SW480 (cell line): ENCODE measurements around the gene SNRPD3.
"Not testable (repeated sequence)": the region's sequence is repeated elsewhere in the genome, so short reads cannot be mapped to it uniquely, and the experiment has no call there.

Experiments
- DNase-seq: peaks from one replicate; pipeline ENCODE4 v3.0.0-alpha.2; 2016; ENCODE audit warnings: low spot score

SNRPD3 gene

GRCh38 chr22:24555165-24556039 is at the start of gene SNRPD3:
SNRPD3 (plus strand) TSS chr22:24555999; CDS start chr22:24557675, 1,676 bp downstream.
- DNase-seq: peak; percentile 93

DNA sequence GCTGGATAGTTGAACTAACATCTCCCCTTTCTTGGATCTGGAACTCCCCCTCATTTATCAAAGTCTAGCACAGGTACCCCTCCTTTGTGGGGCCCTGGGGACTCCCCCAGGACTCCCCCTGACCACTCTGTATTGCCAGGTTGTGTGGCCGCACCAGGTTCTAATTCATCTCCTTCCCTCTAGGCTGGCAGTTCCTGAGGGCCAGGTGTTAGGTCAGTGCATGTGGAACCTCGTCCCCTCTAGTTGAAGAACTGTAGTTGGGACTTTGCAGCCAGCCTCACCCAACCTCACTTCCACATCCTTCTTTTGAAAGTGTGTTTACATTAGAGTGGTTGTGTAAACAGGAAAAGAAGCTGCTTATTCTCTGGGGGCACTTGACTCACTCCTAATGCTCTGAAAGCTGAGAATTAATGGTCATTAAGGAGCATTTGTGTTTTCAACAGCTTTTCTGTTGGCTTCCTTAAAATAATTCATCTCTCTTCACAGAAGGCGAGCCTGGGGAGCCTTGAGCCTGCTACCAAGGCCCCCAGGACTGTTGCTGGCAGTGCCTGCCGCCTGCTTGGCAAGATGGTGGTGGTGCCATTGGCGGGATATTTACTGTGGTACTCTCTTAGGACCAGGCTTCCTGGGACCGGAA is 48.9 kb upstream of the SNRPD3 start:
- peak; percentile 16 for DNase-seq

- no peak for DNase-seq
Measured at GRCh38 chr22:24507716-24508115, 48.1 kb upstream of the SNRPD3 start.

- DNase-seq: peak; percentile 5
Measured at GRCh38 chr22:24510637-24511625, 44.9 kb upstream of the SNRPD3 start.

GRCh38 chr22:24512043-24512442 is 43.8 kb upstream of the SNRPD3 start:
- DNase-seq: no peak

DNA sequence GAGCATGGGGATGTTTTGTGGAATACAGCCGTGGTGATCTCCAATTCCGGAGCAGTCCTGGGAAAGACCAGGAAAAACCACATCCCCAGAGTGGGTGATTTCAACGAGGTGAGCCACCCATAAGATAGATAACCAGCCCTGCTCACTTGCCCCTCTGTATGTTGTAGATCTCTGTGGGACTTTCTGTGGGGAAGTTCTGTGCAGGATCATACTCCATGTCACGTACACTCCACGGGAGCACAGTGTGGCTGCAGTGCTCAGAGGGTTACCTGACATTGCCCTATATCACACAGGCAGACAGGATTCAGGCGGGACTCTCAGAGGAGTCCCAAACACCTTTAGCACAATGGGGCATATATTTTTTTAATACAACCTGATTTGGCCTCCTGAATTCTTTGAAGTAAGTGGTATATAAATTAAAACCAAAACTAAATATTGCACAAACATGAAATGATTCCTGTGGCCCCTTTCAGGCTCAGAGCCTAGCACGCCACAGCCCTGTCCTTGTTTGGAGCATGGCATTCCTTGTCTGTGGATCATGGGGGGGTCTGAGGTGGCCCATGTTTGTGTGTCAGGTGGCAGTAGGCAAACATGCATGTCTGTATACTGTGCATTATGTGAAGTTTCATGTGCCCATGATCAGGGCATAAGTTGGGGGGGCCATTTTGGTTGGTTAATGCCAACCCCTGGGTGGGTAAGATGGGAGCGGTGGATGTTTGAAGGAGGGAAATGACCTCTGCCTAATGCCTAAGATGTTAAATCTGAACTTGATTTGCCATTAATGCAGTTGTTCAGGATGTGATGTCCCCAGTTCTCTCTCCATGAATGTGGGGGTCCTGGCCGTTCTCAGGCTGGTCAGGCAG is 42.2 kb upstream of the SNRPD3 start:
- DNase-seq: no peak

DNA sequence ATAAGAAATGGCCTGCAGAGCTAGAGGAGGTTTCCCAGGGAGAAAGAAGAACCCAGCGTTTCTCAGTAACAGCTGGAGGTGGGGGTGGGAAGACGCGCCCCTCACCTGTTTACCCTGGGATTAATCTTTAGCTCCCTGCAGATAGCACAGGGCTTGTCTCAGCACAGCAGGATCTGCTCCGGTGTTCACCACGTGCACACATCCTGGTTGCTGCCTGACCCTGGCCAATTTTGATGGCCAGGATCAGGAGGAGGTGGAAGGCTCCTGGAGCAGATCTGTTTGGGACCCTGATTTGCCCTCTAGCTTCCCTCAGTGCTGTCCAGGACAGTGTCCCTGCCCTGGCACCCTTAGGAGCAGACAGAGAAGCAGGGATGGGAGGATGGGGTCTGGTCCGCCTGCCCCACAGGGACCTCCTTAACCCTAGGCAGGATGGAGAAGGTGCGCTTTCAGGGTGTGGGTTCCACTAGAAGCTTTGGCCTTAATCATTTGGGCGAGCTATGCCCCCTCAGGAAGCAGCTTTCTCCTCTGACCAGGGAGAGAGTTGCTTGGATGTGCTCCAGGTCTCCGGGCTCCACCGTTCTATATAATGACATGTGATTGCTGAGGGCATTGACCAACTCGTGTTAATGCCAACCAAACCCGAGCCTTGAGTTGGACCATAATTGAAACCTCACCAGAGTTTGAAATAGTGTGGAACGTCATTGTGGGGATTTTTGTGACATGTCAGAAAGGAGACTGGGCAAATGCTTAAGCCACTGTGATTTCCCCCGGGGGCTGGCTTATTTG is 41.4 kb upstream of the SNRPD3 start:
- DNase-seq: no peak

DNA sequence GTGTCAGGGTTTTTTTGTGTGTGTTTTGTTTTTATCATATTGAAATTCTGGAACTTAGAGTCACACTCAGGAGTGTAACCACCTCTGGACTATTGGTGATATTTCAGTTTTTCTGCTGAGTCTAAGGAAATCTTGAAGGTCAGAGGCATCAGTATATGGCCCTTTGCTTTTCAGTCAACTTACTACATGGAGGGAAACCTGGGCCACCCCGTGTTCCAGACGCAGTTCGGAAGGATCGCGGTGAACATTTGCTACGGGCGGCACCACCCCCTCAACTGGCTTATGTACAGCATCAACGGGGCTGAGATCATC is 40.8 kb upstream of the SNRPD3 start:
- no peak for DNase-seq

GRCh38 chr22:24516301-24516737 is 39.5 kb upstream of the SNRPD3 start:
- no peak for DNase-seq

GRCh38 chr22:24517446-24517845 is 38.4 kb upstream of the SNRPD3 start:
- DNase-seq: no peak

DNA sequence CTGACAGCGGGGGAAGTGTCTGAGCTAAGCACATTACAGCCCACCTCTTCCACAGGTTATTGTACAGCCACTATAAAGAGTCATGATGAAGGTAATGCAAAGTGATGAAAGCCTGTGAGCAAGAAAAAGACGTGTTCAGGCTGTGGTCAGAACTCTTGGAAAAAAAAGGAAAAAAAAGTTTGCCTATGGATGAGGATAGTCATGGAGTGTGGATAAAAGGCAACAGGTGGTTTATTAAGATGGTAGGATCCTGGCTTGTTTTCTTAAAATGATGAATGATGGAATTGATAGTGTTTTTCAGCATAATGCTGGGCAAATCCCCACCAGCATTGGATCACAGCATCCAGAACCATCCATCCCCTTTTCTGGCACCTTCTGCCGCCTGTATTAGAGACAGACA is 37.6 kb upstream of the SNRPD3 start:
- DNase-seq: no peak

GRCh38 chr22:24518771-24519485 is 36.9 kb upstream of the SNRPD3 start:
- no peak for DNase-seq

DNA sequence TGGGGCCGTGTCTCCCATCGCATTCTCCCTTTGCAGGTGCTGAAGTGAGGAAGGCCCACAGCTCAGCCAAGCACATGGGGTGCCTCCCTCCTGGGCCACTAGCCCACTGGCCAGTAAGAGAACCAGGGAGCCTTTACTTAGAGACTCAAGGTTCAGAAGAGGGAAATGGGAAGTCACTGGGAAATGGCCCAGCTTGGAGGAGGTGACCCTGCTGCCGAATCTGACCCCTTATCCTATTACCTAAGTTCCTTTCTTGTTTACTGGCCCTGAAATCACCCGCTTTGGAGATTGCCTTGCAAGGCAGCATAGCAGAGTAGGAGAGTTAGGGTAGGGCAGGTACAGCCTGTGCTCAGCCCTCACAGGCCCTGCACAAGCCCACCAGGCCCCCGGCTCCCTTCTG is 36.3 kb upstream of the SNRPD3 start:
- no peak for DNase-seq

DNA sequence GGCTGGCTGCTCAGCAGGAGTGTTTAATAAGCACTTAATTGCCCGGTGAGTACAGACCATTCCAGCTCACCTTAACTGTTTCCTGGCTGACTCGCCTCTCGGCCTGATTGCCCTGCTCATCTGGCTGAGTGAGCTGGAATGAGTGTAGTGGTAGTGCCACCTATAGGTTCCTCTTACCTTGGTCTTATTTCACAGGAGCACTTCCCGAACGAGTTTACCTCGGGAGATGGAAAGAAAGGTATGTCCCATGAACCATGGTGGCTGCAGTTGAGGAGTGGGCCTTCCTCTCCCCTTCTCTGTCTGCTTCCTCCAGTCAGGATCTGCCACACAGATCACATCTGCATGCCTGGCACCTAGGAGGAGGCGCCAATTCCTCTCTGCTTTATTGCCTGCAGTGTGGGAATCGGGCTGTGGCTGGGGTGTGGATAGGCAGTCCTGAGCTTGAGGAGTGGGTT is 34.0 kb upstream of the SNRPD3 start:
- peak; percentile 95 for DNase-seq

DNA sequence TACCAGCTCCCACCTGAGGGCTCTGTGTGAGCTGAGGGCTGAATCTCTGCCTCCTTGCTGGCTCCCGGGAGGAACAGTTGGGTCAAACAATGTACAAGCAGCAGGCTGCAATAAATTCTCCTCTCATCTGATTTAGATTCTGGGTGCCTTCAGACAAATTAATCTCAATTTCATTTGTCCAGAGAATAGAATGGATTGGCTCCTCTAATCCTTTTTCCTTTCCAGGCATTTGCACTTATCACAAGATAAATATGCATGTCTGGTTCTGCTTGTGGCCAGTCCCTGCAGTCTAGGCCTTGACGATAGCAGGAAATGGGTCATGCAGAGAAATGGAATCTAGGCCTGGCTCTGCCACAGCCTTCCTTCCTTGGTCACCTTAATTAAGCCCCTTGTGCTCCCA is 31.9 kb upstream of the SNRPD3 start:
- DNase-seq: no peak

- DNase-seq: peak; percentile 70
Measured at GRCh38 chr22:24525416-24526037, 30.3 kb upstream of the SNRPD3 start.

- DNase-seq: no peak
Measured at GRCh38 chr22:24526191-24526590, 29.6 kb upstream of the SNRPD3 start.

- DNase-seq: no peak
Measured at GRCh38 chr22:24529898-24530297, 25.9 kb upstream of the SNRPD3 start.

GRCh38 chr22:24530968-24531367 is 24.8 kb upstream of the SNRPD3 start:
- not testable (repeated sequence) for DNase-seq
